Vagina (tissue), 2 donors: ENCODE data around the gene TCHP.

Source experiments
- CTCF ChIP-seq, 3 experiments: fragments of 450-650 bp in 2 of 3; fragments of 200-600 bp in 1 of 3; sonication (generic) in 1 of 3; IDR thresholded peaks; one replicate each; pipeline ENCODE4 v1.5.1; 2017 to 2019; ENCODE audit warnings: antibody characterized with exemption in 3 of 3, mild to moderate bottlenecking in 2 of 3, moderate library complexity in 2 of 3
- POLR2A ChIP-seq, 2 donors: fragments of 450-650 bp; IDR thresholded peaks; one replicate each; pipeline ENCODE4 v1.6.1; 2017; ENCODE audit warnings: antibody characterized with exemption in 2 of 2, mild to moderate bottlenecking in 2 of 2, moderate library complexity in 2 of 2
- POLR2AphosphoS5 ChIP-seq, 2 donors: sonication (generic); formaldehyde crosslinking; IDR thresholded peaks; one replicate each; pipeline ENCODE4 v1.9.0; 2017; ENCODE audit warnings: antibody characterized with exemption in 2 of 2, mild to moderate bottlenecking in 2 of 2, low read depth in 1 of 2; ENCODE audit not compliant: insufficient read depth in 1 of 2

- no peak for TF ChIP-seq CTCF (IDR thresholded peaks at IDR 0.05)
- TF ChIP-seq POLR2A (IDR thresholded peaks at IDR 0.05), result no peak
- TF ChIP-seq POLR2AphosphoS5 (IDR thresholded peaks at IDR 0.05; ENCODE audit: insufficient read depth in 1 of 2, low read depth in 1 of 2), result no peak
Measured at GRCh38 chr12:109914461-109914860, 14.4 kb downstream of the TCHP start.
